HepG2 (cell line): ENCODE data around the gene CLDN18. TPM values are rescaled to one million over a fixed set of nuclear protein-coding genes. Genes with fewer than 3 reads are reported as not detected.

ENCODE experiments used
- ATAC-seq: fragments of 200-7000 bp; cut with Tn5 transposase; 3 replicates; pipeline ENCODE4 v1.9.1; 2020; ENCODE audit warnings: mild to moderate bottlenecking, moderate library complexity
- BruUV-seq: library from RNA; stranded (reverse); fragments of 400-500 nt; replicated peaks from 2 replicates; lab custom pipeline; 2021; lab: Mats Ljungman, UMichigan
- CTCF ChIA-PET: fragments of 300-600 bp; formaldehyde crosslinking; extraction: SDS; loops from one replicate; lab custom pipeline; 2021; ENCODE audit warnings: low total read pairs, inconsistent platforms, low intra/inter-chr PET ratio; lab: Yijun Ruan, JAX
- POLR2A ChIA-PET: fragments of 350-600 bp; sonication (Branson Sonifier 250); formaldehyde crosslinking; loops from one replicate; lab custom pipeline; 2020; ENCODE audit warnings: antibody characterized with exemption, inconsistent platforms; lab: Yijun Ruan, JAX
- DNase-seq: peaks from one replicate; pipeline ENCODE4 v3.0.0-alpha.2; 2015; ENCODE audit warnings: low spot score
- FAIRE-seq: peaks from 3 replicates; lab custom pipeline; 2011; peaks lifted over from hg19 to GRCh38; lab: Jason Lieb, UNC
- H2AFZ ChIP-seq: one replicate; pipeline ENCODE4 v1.6.1; 2011; ENCODE audit warnings: low read length, inconsistent platforms
- H3K27ac ChIP-seq: fragments of 300-600 bp; 3 replicates; pipeline ENCODE4 v1.8.0; 2011; ENCODE audit warnings: mixed run types, mild to moderate bottlenecking, mixed read lengths, low read length, inconsistent platforms; ENCODE audit not compliant: insufficient read depth; ENCODE audit errors: extremely low read length
- H3K27me3 ChIP-seq, 2 experiments: fragments of 200-600 bp in 1 of 2; 2 replicates in 1 of 2; 3 replicates in 1 of 2; pipeline versions ENCODE4 v1.6.0 to v1.8.0; 2011; ENCODE audit warnings: low read length in 2 of 2, mild to moderate bottlenecking in 2 of 2, moderate library complexity in 2 of 2, inconsistent platforms in 1 of 2; ENCODE audit not compliant: insufficient read depth in 2 of 2, control insufficient read depth in 1 of 2
- H3K36me3 ChIP-seq, 2 experiments: fragments of 200-600 bp in 1 of 2; replicated peaks in 1 of 2; 2 replicates in 1 of 2; 3 replicates in 1 of 2; pipeline versions ENCODE4 v1.5.1 to v1.8.0; 2011; ENCODE audit warnings: low read length in 2 of 2, inconsistent platforms in 1 of 2; ENCODE audit not compliant: insufficient read depth in 2 of 2, control insufficient read depth in 1 of 2
- H3K4me1 ChIP-seq: 2 replicates; pipeline ENCODE4 v1.5.1; 2012; ENCODE audit warnings: low read length, inconsistent platforms; ENCODE audit not compliant: insufficient read depth
- H3K4me2 ChIP-seq: 2 replicates; pipeline ENCODE4 v1.6.0; 2011; ENCODE audit warnings: low read depth, low read length, inconsistent platforms
- H3K4me3 ChIP-seq, 3 experiments: fragments of 200-600 bp in 1 of 3; sonication (generic), shearing (Covaris generic) in 1 of 3; replicated peaks in 1 of 3; 2 replicates each; pipeline ENCODE4 v1.5.1; 2011 to 2016; ENCODE audit warnings: low read length in 3 of 3, inconsistent platforms in 2 of 3, low read depth in 2 of 3, mild to moderate bottlenecking in 2 of 3, control low read depth in 1 of 3, mixed read lengths in 1 of 3; ENCODE audit not compliant: insufficient read depth in 1 of 3
- H3K79me2 ChIP-seq: one replicate; pipeline ENCODE4 v1.6.1; 2011; ENCODE audit warnings: low read length, inconsistent platforms; ENCODE audit not compliant: insufficient read depth
- H3K9ac ChIP-seq: 2 replicates; pipeline ENCODE4 v1.6.0; 2011; ENCODE audit warnings: mild to moderate bottlenecking, low read depth, low read length, inconsistent platforms; ENCODE audit not compliant: insufficient read depth
- H3K9me3 ChIP-seq: 2 replicates; pipeline ENCODE4 v1.5.1; 2012; ENCODE audit warnings: mild to moderate bottlenecking, low read length
- H4K20me1 ChIP-seq: 2 replicates; pipeline ENCODE4 v1.6.0; 2011; ENCODE audit warnings: inconsistent platforms, mild to moderate bottlenecking, low read length, moderate library complexity; ENCODE audit not compliant: insufficient read depth
- HNRNPH1 ChIP-seq: fragments of 200-400 bp; formaldehyde crosslinking; optimal IDR thresholded peaks from 2 replicates; pipeline ENCODE3; 2017; ENCODE audit warnings: mild to moderate bottlenecking, low read depth, low read length
- MAZ ChIP-seq, 2 experiments: sonication (generic) in 1 of 2; formaldehyde crosslinking in 1 of 2; IDR thresholded peaks; 2 replicates each; pipeline versions ENCODE4 v1.5.0 to v1.6.1; 2012 to 2020; ENCODE audit warnings: low read depth in 2 of 2, mild to moderate bottlenecking in 2 of 2, borderline replicate concordance in 1 of 2, improper control_type of control experiment in 1 of 2, low read length in 1 of 2, missing genetic modification reagents in 1 of 2, moderate library complexity in 1 of 2
- NFKB2 ChIP-seq: sonication (generic); formaldehyde crosslinking; IDR thresholded peaks from 2 replicates; pipeline ENCODE4 v1.4.0; 2020; ENCODE audit warnings: missing genetic modification reagents, borderline replicate concordance
- RARA ChIP-seq: IDR thresholded peaks from 2 replicates; pipeline ENCODE4 v1.6.1; 2016; ENCODE audit warnings: missing genetic modification reagents, missing compliant biosample characterization
- SMYD3 ChIP-seq: sonication (generic); formaldehyde crosslinking; IDR thresholded peaks from 2 replicates; pipeline ENCODE4 v1.8.1; 2023; ENCODE audit warnings: mild to moderate bottlenecking, missing genetic modification reagents
- TCF7L2 ChIP-seq: IDR thresholded peaks from 2 replicates; pipeline ENCODE4 v1.6.1; 2011; ENCODE audit warnings: mild to moderate bottlenecking, low read depth, low read length, moderate library complexity
- WIZ ChIP-seq: sonication (generic); formaldehyde crosslinking; IDR thresholded peaks from 2 replicates; pipeline ENCODE4 v1.5.1; 2020; ENCODE audit warnings: mild to moderate bottlenecking, missing genetic modification reagents
- ZNF382 ChIP-seq: sonication (generic); formaldehyde crosslinking; IDR thresholded peaks from 2 replicates; pipeline ENCODE4 v1.5.0; 2020; ENCODE audit warnings: missing genetic modification reagents, mild to moderate bottlenecking, borderline replicate concordance
- WGBS: methylation state at CpG from one replicate; pipeline ENCODE4 v1.1.6; 2017; ENCODE audit warnings: low lambda C conversion rate; 5-methylcytosine and 5-hydroxymethylcytosine counted together
- in situ Hi-C: cut with HindIII; loops from 2 replicates; pipeline ENCODE4 v1.10.0; 2017; ENCODE audit warnings: low pct_unique_long_range_greater_than_20kb; ENCODE audit not compliant: extremely low pct_ligation_motif_present
- intact Hi-C: fragments of 100-400 bp; cut with micrococcal nuclease; formaldehyde crosslinking; loops from one replicate; pipeline ENCODE4 v1.10.0; 2022; ENCODE audit not compliant: unreplicated experiment
- polyA plus RNA-seq, 8 experiments: library from polyadenylated mRNA; depleted of rRNA in 3 of 8; stranded (reverse) in 7 of 8; unstranded in 1 of 8; fragments of >200 nt; fragmentation: Illumina TruSeq in 4 of 8; extraction: Trizol in 4 of 8; gene quantifications; 2 replicates each; pipeline versions ENCODE4 v1.2.1 to v1.2.3, GENCODE V29; 2011 to 2016; ENCODE audit warnings: low read depth in 4 of 8, missing spikeins in 1 of 8, mixed read lengths in 1 of 8; ENCODE audit not compliant: insufficient read depth in 1 of 8
- total RNA-seq, 5 experiments: library from RNA; depleted of rRNA; stranded (reverse); fragments of >200 nt; fragmentation: Illumina TruSeq; extraction: Trizol; gene quantifications; 2 replicates each; pipeline ENCODE4 v1.2.3, GENCODE V29; 2016; ENCODE audit warnings: low read depth in 1 of 5
- TF ChIP-seq, protein P1 (sequence below): sonication (generic); formaldehyde crosslinking; IDR thresholded peaks from 2 replicates; pipeline ENCODE4 v1.5.0; 2020; ENCODE audit warnings: missing genetic modification reagents
- TF ChIP-seq, protein P2 (sequence below): sonication (generic); formaldehyde crosslinking; conservative IDR thresholded peaks from 2 replicates; pipeline ENCODE4 v1.4.0; 2020; ENCODE audit warnings: missing genetic modification reagents

The CLDN18 gene
- total and polyA plus RNA-seq, 2 of the 13 experiments (the other 11 are each of a cell fraction or from before 2014, with no cell fraction given), result not detected

DNA sequence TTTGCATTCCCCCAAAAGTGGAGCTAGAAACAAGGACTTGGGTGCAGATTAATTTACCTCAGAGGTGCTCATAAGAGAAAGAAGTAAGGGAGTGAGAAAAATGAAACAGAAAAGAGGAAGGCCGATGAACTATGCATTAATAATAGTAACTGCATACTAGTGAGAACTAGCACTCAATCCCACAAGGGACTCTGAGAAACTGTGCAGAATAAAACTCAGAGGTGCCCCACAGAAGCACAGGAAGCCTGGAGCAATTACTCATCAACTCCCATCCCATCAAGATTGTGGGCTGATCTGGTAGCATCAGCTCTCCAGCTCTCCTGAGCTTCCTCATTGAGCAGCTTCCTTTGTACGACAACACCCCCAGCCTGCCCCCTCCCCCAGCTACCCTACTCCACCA, 50.8 kb downstream of the CLDN18 start:
- H3K27me3 ChIP-seq, result no peaks in the 10 kb centered on the region
- 80% methylated on average over 2 of the region's 2 CpGs for WGBS
- POLR2A ChIA-PET, result no interaction called here
- no peaks in the 10 kb centered on the region for H4K20me1 ChIP-seq
- H3K36me3 ChIP-seq, result no peaks in the 10 kb centered on the region
- CTCF ChIA-PET, result no interaction called here
- no peak overlapping the region for H3K9ac ChIP-seq
- TF ChIP-seq RARA (CRISPR knock-in tag) (no peak), TCF7L2 (no peak), HNRNPH1 (no peak), MAZ (IDR thresholded peaks at IDR 0.05; ENCODE audit: borderline replicate concordance, low read depth, low read length) (no peak), MAZ (CRISPR knock-in tag; IDR thresholded peaks at IDR 0.05; ENCODE audit: low read depth) (no peak)
- TF ChIP-seq, all 625 proteins: peak for 0
- intact Hi-C loops, result no loop called here
- BruUV-seq, result no TSS peak
- no peak for DNase-seq
- in situ Hi-C loops, result no loop called here
- ATAC-seq, result no peak
- Histone ChIP-seq H3K4me3 (no peak overlapping the region), H2AFZ (no peak overlapping the region), H3K4me2 (no peak overlapping the region), H3K4me1 (no peaks in the 10 kb centered on the region), H3K27ac (no peak overlapping the region), H3K9me3 (no peaks in the 10 kb centered on the region), H3K79me2 (no peaks in the 10 kb centered on the region)
- no peak for FAIRE-seq

DNA sequence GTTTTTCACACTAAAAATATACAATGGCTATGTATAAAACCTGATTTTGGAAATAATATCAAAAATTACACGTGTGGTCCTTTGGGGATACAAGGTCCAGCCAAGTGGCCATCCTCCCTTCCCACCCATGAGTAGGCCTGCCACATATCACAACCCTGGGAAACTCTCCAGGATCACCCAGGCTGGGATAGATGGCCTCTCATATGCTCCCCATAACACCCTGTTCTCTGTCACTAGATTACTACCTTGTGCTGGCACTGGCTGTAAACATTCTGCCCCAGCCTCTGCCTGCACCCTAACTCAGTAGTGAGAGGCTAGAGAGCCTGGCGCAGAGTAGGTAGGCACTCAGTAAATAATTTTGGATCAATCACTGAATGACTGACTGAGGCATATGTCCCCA, 52.1 kb downstream of the CLDN18 start:
- TF ChIP-seq WIZ (CRISPR knock-in tag), result no peak
- TF ChIP-seq ZNF382 (CRISPR knock-in tag), result no peak
- TF ChIP-seq, protein P1, sequence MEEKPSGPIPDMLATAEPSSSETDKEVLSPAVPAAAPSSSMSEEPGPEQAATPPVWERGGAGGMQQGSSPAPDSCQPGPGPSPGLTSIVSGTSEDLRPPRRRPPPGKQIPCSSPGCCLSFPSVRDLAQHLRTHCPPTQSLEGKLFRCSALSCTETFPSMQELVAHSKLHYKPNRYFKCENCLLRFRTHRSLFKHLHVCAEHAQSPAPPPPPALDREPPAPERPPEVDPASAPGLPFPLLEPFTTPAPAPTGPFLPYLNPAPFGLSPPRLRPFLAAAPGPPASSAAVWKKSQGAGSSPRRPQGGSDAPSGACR (CRISPR knock-in tag), result no peak
- TF ChIP-seq NFKB2 (CRISPR knock-in tag), result no peak
- TF ChIP-seq, protein P2, sequence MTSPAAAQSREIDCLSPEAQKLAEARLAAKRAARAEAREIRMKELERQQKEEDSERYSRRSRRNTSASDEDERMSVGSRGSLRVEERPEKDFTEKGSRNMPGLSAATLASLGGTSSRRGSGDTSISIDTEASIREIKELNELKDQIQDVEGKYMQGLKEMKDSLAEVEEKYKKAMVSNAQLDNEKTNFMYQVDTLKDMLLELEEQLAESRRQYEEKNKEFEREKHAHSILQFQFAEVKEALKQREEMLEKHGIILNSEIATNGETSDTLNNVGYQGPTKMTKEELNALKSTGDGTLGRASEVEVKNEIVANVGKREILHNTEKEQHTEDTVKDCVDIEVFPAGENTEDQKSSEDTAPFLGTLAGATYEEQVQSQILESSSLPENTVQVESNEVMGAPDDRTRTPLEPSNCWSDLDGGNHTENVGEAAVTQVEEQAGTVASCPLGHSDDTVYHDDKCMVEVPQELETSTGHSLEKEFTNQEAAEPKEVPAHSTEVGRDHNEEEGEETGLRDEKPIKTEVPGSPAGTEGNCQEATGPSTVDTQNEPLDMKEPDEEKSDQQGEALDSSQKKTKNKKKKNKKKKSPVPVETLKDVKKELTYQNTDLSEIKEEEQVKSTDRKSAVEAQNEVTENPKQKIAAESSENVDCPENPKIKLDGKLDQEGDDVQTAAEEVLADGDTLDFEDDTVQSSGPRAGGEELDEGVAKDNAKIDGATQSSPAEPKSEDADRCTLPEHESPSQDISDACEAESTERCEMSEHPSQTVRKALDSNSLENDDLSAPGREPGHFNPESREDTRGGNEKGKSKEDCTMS (CRISPR knock-in tag), result no peak
- TF ChIP-seq SMYD3 (CRISPR knock-in tag), result no peak
- FAIRE-seq (no peak), DNase-seq (no peak), ATAC-seq (no peak)
- BruUV-seq, result no TSS peak
- in situ Hi-C loops, result no loop called here
- H3K27me3 ChIP-seq, result no peaks in the 10 kb centered on the region
- no peaks in the 10 kb centered on the region for H3K79me2 ChIP-seq
- POLR2A ChIA-PET, result no interaction called here
- H2AFZ ChIP-seq, result no peak overlapping the region
- H3K4me3 ChIP-seq, result no peak overlapping the region
- CTCF ChIA-PET, result no interaction called here
- H4K20me1 ChIP-seq, result no peaks in the 10 kb centered on the region
- H3K4me2 ChIP-seq, result no peak overlapping the region
- no peaks in the 10 kb centered on the region for H3K4me1 ChIP-seq
- WGBS, result 72% methylated on average over 2 of the region's 2 CpGs
- no peak overlapping the region for H3K27ac ChIP-seq
- H3K9ac ChIP-seq, result no peak overlapping the region
- no peaks in the 10 kb centered on the region for H3K9me3 ChIP-seq
- intact Hi-C loops, result no loop called here
- H3K36me3 ChIP-seq, result no peaks in the 10 kb centered on the region
